HG02610 (cell line): Measurements from ENCODE around the gene ADARB2.
"Not testable (repeated sequence)": the region's sequence is repeated elsewhere in the genome, so short reads cannot be mapped to it uniquely, and the experiment has no call there.

ENCODE experiments used
- ATAC-seq: cut with Tn5 transposase; IDR thresholded peaks from one replicate; pipeline ENCODE4 v1.9.1; 2021; ENCODE audit warnings: mild to moderate bottlenecking, moderate library complexity; ENCODE audit not compliant: unreplicated experiment

Gene ADARB2

GRCh38 chr10:1617376-1618317, 119.7 kb downstream of the ADARB2 start:
- not testable (repeated sequence) for ATAC-seq

GRCh38 chr10:1616701-1617100, 120.6 kb downstream of the ADARB2 start:
- ATAC-seq, result not testable (repeated sequence)

- no peak for ATAC-seq
Observed at GRCh38 chr10:1615186-1615954, 122.0 kb downstream of the ADARB2 start.

GRCh38 chr10:1613511-1613910, 123.8 kb downstream of the ADARB2 start:
- no peak for ATAC-seq

- no peak for ATAC-seq
Observed at GRCh38 chr10:1612908-1613307, 124.4 kb downstream of the ADARB2 start.

GRCh38 chr10:1611936-1612550, 125.3 kb downstream of the ADARB2 start:
- no peak for ATAC-seq

- no peak for ATAC-seq
Observed at GRCh38 chr10:1610986-1611770, 126.1 kb downstream of the ADARB2 start.

- ATAC-seq, result no peak
Observed at GRCh38 chr10:1609648-1609970, 127.7 kb downstream of the ADARB2 start.

- no peak for ATAC-seq
Observed at GRCh38 chr10:1608851-1609647, 128.3 kb downstream of the ADARB2 start.

GRCh38 chr10:1608408-1608807, 128.9 kb downstream of the ADARB2 start:
- ATAC-seq, result no peak

GRCh38 chr10:1607466-1607865, 129.9 kb downstream of the ADARB2 start:
- ATAC-seq, result no peak

- no peak for ATAC-seq
Observed at GRCh38 chr10:1605999-1606940, 131.1 kb downstream of the ADARB2 start.

- no peak for ATAC-seq
Observed at GRCh38 chr10:1605121-1605520, 132.2 kb downstream of the ADARB2 start.

GRCh38 chr10:1604246-1604645, 133.1 kb downstream of the ADARB2 start:
- no peak for ATAC-seq

GRCh38 chr10:1603181-1603580, 134.1 kb downstream of the ADARB2 start:
- no peak for ATAC-seq

- no peak for ATAC-seq
Observed at GRCh38 chr10:1602037-1602484, 135.3 kb downstream of the ADARB2 start.

GRCh38 chr10:1601406-1601805, 135.9 kb downstream of the ADARB2 start:
- no peak for ATAC-seq

- ATAC-seq, result peak; percentile 40
Observed at GRCh38 chr10:1600861-1601260, 136.5 kb downstream of the ADARB2 start.
